Urothelium cell line (cell line): ENCODE measurements around the gene SPAG16.
"Not testable (repeated sequence)": the region's sequence is repeated elsewhere in the genome, so short reads cannot be mapped to it uniquely, and the experiment has no call there.

Experiments
- DNase-seq: peaks from one replicate; pipeline ENCODE4 v3.0.0; 2011; ENCODE audit warnings: low spot score, mixed read lengths
- FAIRE-seq: peaks from 2 replicates; lab custom pipeline; 2011; peaks lifted over from hg19 to GRCh38; lab: Jason Lieb, UNC

SPAG16 gene

DNA sequence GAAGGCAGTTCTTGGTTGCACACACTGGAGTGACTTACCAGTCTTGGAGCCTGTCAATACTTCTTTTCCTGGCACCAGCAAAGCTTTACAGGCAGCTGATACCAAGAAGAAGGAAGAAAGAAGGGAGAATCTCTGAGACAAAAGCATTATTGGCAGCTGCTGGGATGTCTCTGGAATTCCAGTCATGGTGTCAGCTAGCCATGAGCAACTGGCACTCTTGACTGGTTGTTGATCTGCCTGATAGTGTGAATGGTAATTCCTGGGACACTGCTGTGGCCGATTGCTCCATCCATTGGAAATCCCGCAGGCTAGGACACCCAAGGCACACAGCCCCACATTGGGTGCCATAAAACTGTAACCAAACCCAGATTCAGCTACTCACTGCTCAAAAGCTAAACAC, 17.8 kb upstream of the SPAG16 start:
- DNase-seq (no peak), FAIRE-seq (no peak)

DNA sequence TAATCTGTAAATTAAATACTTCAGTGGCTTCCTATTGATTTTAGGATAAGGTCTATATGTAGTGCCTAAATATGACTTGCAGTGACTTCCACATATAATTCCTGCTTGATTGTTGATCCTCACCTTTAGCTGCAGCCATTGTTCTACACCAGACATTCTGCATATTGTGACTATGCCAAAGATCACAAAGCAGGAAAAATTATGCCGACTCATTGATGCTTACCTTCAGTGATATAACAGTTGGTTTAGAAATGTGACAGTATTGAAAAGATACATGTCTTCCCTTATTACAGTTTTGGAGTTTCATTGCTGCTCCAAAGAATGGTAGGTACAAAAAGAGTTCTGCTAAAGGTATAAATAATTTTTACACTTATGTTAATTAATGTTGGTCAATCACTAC, 12.3 kb upstream of the SPAG16 start:
- no peak for FAIRE-seq
- DNase-seq: no peak

DNA sequence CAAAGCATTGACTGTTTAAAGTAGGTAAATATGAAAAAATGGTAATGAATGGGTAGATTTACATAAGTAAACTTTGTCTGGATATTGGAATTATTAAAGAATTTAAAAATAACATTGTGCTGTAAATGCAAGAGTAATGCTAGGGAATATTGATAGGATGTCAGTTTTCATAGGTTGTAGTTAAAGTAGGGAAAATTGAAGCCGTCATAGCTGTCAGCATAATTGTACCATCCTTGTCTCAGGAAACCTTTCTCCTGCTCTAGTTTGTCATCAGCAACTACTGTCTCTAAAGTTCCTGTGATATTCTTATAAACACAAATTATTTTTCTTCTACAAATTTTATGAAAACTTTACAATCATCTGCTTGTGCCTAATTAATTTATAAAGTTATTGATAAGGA, 10.1 kb upstream of the SPAG16 start:
- DNase-seq (no peak), FAIRE-seq (no peak)

DNA sequence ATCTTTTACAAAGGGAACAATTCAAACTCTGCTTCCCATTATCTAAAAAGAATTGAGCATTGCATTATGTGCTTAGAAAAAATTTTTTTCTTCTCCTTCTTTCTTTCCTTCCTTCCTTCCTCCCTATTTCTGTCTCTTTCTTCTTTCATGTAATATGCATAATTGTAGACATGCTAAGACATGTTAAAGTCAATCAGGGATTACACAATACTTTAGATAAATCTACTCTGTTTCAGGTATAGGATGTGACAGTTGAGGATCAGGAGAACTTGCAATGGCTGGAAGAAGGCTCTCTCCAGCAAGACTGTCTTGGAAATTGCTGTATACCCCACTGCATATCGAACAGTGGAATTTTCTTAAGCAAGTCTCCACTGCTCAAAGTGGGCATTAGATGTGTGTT, 9.0 kb upstream of the SPAG16 start:
- FAIRE-seq (no peak), DNase-seq (no peak)

DNA sequence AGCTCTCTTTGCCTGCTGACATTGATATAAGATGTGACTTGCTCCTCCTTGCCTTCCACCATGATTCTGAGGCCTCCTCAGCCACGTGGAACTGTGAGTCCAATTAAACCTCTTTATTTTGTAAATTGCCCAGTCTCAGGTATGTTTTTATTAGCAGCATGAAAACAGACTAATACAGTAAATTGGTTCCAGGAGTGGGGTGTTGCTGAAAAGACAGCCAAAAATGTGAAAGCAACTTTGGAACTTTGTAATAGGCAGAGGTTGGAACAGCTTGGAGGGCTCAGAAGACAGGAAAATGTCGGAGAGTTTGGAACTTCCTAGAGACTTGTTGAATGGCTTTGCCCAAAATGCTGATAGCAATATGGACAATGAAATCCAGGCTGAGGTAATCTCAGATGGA, 7.1 kb upstream of the SPAG16 start:
- FAIRE-seq, DNase-seq: not testable (repeated sequence)

DNA sequence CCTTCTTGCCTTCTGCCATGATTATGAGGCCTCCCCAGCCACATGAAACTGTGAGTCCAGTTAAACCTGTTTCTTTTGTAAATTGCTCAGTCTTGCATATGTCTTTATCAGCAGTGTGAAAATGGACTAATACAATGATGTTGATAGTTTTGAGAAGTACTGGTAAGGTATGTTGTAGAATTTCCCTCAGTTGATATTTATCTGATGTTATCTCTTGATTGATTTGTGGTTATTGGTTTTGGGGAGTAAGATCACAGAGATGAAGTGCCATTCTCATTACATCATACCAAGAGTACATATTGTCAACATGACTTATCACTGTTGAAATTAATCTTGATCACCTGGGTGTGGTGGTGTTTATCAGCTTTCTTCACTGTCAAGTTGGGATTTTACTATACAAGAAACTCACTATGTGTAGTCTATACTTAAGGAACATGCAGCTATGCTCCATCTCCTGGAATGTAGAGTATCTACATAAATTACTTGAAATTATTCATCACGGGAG, 5.1 kb upstream of the SPAG16 start:
- DNase-seq: no peak
- no peak for FAIRE-seq

DNA sequence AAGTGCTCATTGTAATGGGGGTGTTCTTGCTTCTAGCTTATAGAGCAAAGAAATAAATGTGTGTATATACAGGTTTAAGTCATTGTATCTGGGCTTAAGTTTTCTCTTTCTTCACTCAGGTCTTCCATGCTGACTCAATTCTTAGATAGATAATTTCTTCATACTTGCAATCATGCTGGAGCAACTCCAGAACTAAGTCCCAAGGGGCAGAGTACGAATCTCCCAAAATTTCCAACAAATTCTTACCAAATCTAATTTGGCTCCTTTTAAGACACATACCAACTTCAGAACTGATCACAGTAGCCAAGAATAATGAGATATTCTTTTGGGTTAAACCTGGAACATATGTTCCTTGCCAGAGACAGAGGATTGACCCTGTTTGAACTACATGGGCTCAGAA, 4.3 kb upstream of the SPAG16 start:
- DNase-seq: no peak

DNA sequence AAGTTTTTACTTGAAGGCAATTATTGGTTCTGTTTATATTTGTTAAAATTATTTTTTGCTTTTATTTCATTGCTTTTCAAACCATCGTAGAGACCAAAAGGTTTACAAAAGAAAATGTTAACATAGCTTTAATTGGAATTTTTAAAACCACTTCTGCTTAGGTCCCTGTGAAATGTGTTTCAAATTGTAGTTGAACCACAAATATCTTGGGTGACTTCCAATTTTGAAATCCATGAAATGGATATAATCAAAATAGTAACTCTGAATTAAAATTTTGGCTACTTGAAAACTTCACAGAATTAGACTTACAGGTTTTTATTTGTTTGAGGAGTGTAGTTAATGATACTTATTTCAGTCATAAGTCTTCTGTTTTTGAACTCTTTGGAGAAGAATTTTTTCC, 3.1 kb upstream of the SPAG16 start:
- FAIRE-seq (no peak), DNase-seq (no peak)

More for the DNA sequence above, 4.3 kb upstream of the SPAG16 start:
- FAIRE-seq: no peak

DNA sequence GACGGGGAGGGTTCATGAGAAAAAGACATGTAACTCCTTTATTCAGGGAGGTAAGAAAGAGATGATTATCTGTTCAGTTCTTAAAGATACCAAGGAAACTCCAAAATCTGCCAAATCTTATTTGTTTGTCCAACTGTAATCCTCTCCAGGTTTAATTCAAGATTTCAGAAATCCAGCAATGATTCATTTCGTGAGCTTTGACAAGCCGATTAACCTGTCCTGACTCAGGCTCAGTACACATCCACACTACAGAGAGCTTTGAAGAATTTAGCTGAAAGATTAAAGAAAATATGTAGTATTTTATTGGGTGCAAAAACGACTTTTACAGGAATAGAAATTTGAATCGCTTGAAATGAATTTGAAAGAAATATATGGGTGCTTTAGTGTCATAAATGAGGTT, 1.1 kb downstream of the SPAG16 start:
- no peak for DNase-seq
- FAIRE-seq: no peak

DNA sequence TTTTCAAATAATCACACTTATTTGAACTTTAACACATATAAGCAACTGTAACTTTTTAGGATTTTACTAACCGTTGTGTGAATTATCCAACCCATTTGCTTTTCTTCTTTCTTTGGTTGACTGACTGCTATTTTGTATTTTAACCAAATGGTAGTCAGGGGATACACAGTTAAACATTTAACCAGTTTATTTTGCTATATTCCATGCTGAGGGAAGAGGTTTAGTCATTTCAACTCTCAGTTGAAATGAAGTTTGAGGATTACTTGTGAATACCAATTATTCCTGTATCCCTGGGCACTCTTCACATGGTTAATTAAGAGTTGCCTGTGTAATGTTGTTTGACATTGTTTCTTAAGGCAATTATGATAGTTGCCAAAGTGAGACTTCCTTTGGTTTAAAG, 1.9 kb downstream of the SPAG16 start:
- DNase-seq (no peak), FAIRE-seq (no peak)

DNA sequence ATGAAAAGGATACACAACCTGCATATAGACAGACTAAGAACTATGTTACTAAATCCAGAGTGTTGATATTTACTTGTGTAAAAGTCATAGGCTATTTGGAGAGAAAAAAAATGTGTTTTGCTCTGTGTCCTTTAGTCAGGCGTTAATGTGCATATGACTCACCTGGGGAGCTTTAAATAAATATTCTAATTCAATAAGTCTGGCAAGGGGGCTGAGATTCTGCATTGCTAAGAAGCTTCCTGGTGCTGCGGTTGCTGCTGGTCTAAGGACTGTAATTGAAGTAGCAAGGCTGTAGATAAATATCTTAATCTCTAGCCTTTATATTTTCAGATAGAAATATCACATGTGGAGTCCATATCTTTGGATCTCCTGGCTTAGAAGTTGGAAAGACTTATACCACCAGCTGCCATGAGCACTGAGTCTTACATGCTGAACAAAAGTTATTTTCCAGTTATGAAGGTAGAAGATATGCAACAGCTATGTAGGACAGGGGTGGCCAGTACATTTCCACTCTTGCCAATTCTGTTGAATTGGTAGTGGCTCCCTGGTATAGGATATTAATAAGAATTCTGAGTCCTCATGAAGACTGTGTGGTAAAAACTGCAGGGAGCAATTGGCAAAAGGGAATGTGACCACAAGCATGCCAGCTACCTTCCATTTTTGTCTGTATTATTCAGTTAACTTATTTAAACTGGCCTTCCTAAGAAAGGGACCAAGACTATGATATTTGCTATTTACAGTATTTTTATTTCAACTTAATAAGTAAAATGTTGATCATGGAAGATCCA, 4.8 kb downstream of the SPAG16 start:
- no peak for FAIRE-seq
- no peak for DNase-seq

DNA sequence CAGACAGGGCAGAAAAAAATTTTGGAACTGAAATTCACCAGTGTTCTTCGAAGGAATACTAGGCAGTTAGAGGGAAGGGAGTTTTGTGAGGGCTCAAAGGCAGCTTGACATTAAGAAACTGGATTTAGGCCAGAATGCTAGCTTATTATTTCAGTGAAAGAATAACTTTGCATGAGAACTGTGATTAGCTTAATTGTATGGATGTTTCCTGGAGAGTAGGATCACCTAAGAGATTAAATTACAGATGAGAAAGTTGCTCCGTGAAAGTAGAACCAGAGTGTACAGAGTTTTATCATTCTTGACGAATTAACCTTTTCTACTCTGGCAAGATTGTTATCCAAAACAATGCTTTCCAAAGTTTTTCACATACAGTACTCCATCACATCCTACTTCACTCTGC, 6.2 kb downstream of the SPAG16 start:
- no peak for FAIRE-seq

DNA sequence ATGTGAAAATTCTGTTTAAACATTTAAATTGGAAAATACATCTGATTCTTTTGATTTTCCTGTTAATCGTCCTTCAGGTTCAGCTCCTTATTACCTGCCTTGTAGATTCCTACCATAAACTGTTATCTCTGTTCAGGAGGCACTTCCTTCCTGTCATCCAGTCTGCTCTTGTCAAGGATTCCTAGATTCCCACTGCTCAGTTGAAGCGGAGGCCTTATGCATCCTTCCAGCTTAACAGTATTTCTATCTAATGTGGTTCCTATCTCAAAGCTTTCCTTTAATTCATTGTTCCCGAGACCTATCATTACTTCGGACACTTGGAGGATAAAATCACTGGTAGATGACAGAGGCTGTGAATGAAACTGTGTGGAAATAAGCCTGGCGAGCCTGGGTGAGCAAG, 12.0 kb downstream of the SPAG16 start:
- no peak for DNase-seq
- no peak for FAIRE-seq

More for the DNA sequence above, 6.2 kb downstream of the SPAG16 start:
- no peak for DNase-seq

DNA sequence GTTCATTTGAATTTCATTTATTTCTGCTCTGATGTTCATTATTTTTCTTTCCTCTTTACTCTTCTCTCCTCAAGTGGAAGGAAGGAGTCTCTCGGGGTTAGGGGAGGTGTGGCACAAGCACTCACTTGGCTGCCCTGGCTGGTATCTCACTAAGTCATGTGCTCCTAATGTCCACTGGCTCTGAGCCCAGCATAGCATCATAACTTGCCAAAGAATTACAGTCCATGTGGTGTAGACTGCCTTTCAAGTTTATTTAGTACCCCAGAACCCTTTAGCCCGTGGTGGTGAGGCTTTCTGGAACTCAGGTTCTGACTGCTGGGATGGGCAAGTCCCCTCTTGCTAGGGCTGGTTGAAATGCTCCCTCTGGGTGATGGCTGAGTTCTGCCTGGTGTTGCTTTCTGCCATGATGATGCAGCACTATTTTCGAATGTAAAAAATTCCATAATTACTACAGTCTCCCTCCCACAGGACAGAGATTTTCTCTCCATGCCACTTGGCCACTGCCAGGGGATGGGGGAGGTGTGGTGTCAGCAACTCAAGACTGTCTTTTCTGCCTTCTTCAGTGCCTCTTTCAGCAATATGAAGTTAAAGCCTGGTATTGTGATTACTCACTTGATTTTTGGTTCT, 22.2 kb downstream of the SPAG16 start:
- no peak for DNase-seq
- no peak for FAIRE-seq

DNA sequence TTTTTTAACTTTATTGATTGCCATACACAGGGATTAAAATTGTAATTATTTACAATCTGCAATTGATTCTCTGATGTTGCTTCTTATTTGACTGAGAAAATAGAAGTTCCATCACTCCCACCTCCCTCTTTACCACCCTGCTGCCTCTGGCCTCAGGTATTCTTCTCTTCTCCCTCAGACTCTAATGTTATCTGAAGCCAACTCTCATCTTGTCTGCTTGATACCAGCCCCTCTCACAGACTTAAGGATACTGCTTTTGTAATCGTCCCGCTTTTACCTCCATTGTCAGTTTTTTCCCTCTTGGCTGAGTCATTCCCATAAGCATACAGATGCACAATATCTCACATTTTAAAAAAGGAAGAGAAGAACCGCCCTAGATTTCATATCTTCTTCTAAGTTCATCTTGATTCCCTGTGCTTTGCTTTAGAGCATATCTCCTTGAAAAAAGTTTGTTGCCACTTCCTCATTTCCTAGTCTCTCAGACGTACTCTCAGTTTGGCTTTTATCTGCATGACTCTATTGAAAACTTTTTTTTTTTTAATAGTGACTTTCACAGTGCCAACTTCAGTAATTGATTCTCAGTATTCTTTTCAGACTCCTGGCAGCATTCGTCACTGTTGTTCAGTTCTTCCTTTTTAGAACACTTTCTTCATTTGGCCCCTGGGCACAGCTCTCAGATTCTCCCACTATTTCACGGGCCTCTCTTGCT, 31.1 kb downstream of the SPAG16 start:
- FAIRE-seq (no peak), DNase-seq (no peak)

DNA sequence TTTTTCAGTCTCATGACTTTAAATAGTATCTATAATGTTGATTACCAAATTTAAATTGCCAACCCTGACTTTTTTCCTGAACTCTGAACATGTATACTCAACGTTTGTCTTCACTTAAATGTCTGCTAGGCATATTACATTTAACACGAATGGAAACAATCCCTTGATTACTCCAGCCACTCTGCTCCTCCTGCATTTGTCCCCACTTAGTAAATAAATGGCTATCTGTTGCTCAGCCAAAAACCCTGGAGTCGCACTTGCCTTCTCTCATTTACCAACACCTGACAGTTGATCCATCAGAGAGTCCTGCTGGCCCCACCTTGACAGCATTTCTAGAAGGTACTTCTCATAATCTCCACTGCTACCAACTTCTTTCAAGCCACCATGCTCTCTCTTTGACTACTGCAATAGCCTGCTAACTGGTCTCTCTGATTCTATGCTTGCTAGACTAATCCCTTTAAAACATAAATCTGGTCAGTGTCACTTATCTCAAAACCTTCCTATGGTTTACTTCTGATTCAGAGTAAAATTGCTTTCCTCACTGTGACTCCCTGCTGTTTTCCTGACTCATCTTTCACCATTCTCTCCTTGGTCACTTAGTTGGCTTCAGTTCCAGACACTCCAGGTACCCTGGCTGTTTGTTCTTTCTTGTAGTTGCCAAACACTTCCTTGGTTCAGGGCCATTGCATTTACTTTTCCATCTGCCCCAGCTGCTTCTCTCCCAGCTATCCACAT, 31.9 kb downstream of the SPAG16 start:
- no peak for FAIRE-seq
- DNase-seq: no peak

DNA sequence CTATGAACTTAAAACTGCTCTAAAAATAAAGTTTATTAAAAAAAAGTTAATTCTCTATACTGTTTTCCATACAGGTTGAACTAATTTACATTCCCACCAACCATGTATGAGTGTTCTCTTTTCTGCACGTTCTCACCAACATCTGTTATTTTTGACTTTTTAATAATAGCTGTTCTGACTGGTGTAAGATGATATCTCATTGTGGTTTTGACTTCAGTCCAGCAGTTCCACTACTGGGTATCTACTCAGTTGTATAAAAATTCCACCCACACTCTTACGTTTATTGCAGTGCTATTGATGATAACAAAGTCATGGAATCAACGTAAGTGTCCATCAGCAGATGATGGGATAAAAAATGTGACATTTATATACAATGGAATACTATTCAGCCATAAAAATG, 33.7 kb downstream of the SPAG16 start:
- DNase-seq (no peak), FAIRE-seq (no peak)

DNA sequence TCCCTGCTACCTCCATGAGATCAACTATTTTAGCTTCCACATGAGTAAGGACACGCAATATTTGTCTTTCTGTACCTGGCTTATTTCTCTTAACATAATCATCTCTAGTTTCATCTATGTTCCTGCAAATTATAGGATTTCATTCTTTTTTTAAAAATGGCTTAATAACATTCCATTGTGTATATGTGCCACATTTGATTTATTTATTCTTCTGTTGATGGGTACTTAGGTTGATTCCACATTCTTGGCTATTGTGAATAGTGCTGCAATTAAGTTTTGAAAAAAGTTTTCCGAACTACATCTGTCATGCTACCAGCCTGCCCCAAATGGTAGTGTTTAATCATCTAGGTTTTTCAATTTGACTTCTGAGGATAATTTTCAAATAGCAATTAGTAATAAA, 36.3 kb downstream of the SPAG16 start:
- FAIRE-seq (no peak), DNase-seq (no peak)

DNA sequence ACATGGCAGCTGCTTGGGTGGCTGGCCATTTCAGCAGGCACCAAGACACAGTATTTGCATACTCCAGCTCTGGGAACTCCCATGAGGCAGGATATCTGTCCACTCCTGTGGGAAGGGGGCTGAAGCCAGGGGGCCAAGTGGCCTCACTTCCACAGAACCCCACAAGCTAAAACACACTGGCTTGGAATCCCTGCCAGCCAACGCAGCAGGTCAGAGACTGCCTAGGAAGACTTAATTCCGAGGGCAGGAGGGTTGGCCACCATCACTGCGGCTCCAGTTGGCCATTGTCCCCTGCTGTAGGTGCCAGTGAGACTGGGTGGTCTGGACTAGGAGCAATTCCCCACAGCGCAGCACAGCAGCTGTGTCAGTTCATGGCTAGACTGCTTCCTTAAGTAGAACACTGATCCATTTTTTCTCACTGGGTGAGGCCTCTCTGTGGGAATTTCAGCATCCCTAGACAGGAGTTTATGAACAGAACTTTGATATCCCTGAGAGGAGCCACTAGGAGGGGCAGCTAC, 52.0 kb downstream of the SPAG16 start:
- FAIRE-seq (no peak), DNase-seq (no peak)

DNA sequence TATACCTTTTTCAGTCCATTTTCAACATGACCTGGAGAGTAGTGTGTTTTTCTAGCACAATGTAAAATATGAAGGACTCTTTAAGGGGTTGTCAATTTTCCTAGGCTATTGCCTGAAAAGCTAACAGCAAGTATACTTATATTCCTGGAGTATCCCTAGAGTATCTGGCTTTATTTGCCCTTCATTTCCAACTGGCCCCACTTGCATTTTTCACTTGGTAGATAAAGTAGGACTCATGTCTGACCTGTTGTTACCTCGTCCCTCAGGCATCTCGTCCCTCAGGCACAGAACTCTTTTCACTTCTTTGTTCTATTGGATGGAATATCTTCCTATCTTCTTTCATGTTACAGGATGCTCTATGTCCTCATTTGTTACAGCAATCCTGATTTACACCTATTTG, 69.2 kb downstream of the SPAG16 start:
- DNase-seq (no peak), FAIRE-seq (no peak)

DNA sequence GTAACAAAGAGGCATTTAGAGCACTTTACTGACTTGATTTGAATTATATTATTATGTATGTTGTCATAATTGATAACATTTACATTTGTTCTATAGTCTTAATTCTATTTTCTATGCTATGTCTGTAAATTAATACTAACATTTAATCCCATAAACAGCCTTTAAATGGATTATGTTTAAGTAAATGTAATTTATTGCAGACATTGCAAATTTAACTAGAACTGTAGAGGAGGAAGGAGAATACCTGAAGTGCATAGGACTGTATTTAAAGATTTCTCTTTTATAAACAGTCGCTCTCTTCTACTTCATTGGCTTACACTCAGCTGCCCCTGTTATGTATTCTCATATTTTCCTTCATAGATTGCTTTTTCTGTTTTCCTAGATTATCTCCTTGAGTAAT, 92.4 kb downstream of the SPAG16 start:
- no peak for FAIRE-seq
- DNase-seq: no peak
